ENCODE results near the gene LGI2. TPM values are rescaled to one million over a fixed set of nuclear protein-coding genes. Genes with fewer than 3 reads are reported as not detected.

LGI2 gene
- total and polyA plus RNA-seq, 9 of the 15 experiments (the other 6 are each of a cell fraction or from before 2014, with no cell fraction given) = 0.03 to 0.07 TPM; not detected in 7

GRCh38 chr4:25076625-25077398 is 46.1 kb upstream of the LGI2 start:
- TF ChIP-seq CUX1 (CRISPR knock-in tag; IDR thresholded peaks at IDR 0.05) = no peak
- TF ChIP-seq ZKSCAN8 (CRISPR knock-in tag; IDR thresholded peaks at IDR 0.05) = no peak
- no peak for TF ChIP-seq CC2D1A (IDR thresholded peaks at IDR 0.05)
- TF ChIP-seq IFI16 (CRISPR knock-in tag; IDR thresholded peaks at IDR 0.05) = no peak
- TF ChIP-seq PML (IDR thresholded peaks at IDR 0.05; ENCODE audit: low read length) = no peak
- TF ChIP-seq CTCF (IDR thresholded peaks at IDR 0.05 in 2 of 3, conservative IDR thresholded peaks at IDR 0.05 in 1 of 3; ENCODE audit: insufficient read depth in 2 of 3, low read depth in 1 of 3, low read length in 3 of 3) = no peak
- TF ChIP-seq NFE2 (IDR thresholded peaks at IDR 0.05; ENCODE audit: low read depth) = no peak
- TF ChIP-seq POLR2A (conservative IDR thresholded peaks at IDR 0.05) = no peak
- no peak for TF ChIP-seq CAMTA2 (CRISPR knock-in tag; conservative IDR thresholded peaks at IDR 0.05)
- Histone ChIP-seq H3K9ac (ENCODE audit: insufficient read depth in 1 of 2, low read depth in 2 of 2, low read length in 2 of 2) (no peak overlapping the region), H3K4me2 (ENCODE audit: insufficient read depth, low read length) (no peak overlapping the region), H3K36me3 (ENCODE audit: control insufficient read depth, insufficient read depth, low read length) (no peaks in the 10 kb centered on the region), H3K9me1 (ENCODE audit: control insufficient read depth, insufficient read depth, low read length) (no peaks in the 10 kb centered on the region), H3K27ac (ENCODE audit: extremely low read depth, low read depth, low read length) (no peak overlapping the region), H3K27me3 (ENCODE audit: control insufficient read depth in 2 of 2, insufficient read depth in 2 of 2, low read length in 2 of 2) (peaks cover 9 to 32% of the 10 kb centered on the region in 2 experiments), H3K4me3 (no peak overlapping the region), H3K79me2 (ENCODE audit: control insufficient read depth, insufficient read depth, low read length) (no peaks in the 10 kb centered on the region), H2AFZ (ENCODE audit: low read depth, low read length) (no peak overlapping the region), H3K4me1 (replicated peaks in 1 of 2; ENCODE audit: control insufficient read depth in 2 of 2, insufficient read depth in 2 of 2, low read length in 2 of 2) (0 out of 5 replicates have a peak, but pooled peaks cover 0 to under 1% of the 10 kb centered on the region in 2 experiments), H3K9me3 (replicated peaks; ENCODE audit: control insufficient read depth, insufficient read depth, low read depth, low read length) (no peaks in the 10 kb centered on the region), H4K20me1 (replicated peaks; ENCODE audit: control insufficient read depth, insufficient read depth, low read length) (no peaks in the 10 kb centered on the region)
- in situ Hi-C loops (cut with MboI) (no loop called here), intact Hi-C loops (cut with micrococcal nuclease) (no loop called here)
- ChIA-PET POLR2A (interaction anchor here (0.6 kb wide), 1 partner anchor 12 kb away, joined by 4 read pairs; no protein-coding TSS in a partner anchor), CTCF (ENCODE audit: low intra/inter-chr PET ratio) (no interaction called here)
- no TSS peak for BruUV-seq (replicated peaks)
- DNase-seq (ENCODE audit: extremely low read depth in 1 of 4, low spot score in 3 of 4) = no peak
- no peak for FAIRE-seq
- ATAC-seq = no peak
- 0% methylated on average over 2 of the region's 3 CpGs for WGBS (ENCODE audit: insufficient coverage, low coverage, missing lambda C conversion rate)
